Panc1 (cell line): Measurements from ENCODE around the gene MROH2A. TPM values are rescaled to one million over a fixed set of nuclear protein-coding genes. Genes with fewer than 3 reads are reported as not detected.

Experiments
- ATAC-seq: fragments of 200-7000 bp; cut with Tn5 transposase; 2 replicates; pipeline ENCODE4 v1.9.1; 2020; ENCODE audit warnings: mild to moderate bottlenecking, moderate library complexity
- BruUV-seq: library from RNA; stranded (reverse); fragments of 400-500 nt; replicated peaks from 2 replicates; lab custom pipeline; 2021; lab: Mats Ljungman, UMichigan
- CTCF ChIA-PET: fragments of 300-600 bp; sonication (Branson Sonifier 250); formaldehyde crosslinking; loops from one replicate; lab custom pipeline; 2022; ENCODE audit warnings: antibody characterized with exemption; lab: Charles Lee
- POLR2A ChIA-PET: fragments of 300-600 bp; sonication (Branson Sonifier 250); formaldehyde crosslinking; loops from one replicate; lab custom pipeline; 2022; ENCODE audit warnings: antibody characterized with exemption; lab: Charles Lee
- DNase-seq: peaks from one replicate; pipeline ENCODE4 v3.0.0-alpha.2; 2010; ENCODE audit warnings: low read depth, low spot score
- H3K27ac ChIP-seq: 2 replicates; pipeline ENCODE4 v1.5.1; 2011; ENCODE audit warnings: mild to moderate bottlenecking, low read length, inconsistent platforms
- H3K27me3 ChIP-seq: fragments of 200-500 bp; sonication (Bioruptor generic); 2 replicates; pipeline ENCODE4 v1.6.0; 2014; ENCODE audit warnings: low read length, inconsistent platforms; ENCODE audit not compliant: control insufficient read depth, insufficient read depth
- H3K36me3 ChIP-seq: fragments of 200-500 bp; sonication (Bioruptor generic); 2 replicates; pipeline ENCODE4 v1.5.1; 2014; ENCODE audit warnings: inconsistent platforms, mild to moderate bottlenecking, low read length, moderate library complexity; ENCODE audit not compliant: control insufficient read depth, insufficient read depth
- H3K4me1 ChIP-seq: 2 replicates; pipeline ENCODE4 v1.5.1; 2011; ENCODE audit warnings: inconsistent platforms, mild to moderate bottlenecking, low read length, moderate library complexity; ENCODE audit not compliant: control insufficient read depth, insufficient read depth
- H3K4me3 ChIP-seq, 2 experiments: 2 replicates each; pipeline ENCODE4 v1.5.1; 2011 to 2012; ENCODE audit warnings: low read depth in 2 of 2, low read length in 2 of 2, mild to moderate bottlenecking in 2 of 2, inconsistent platforms in 1 of 2, moderate library complexity in 1 of 2
- H3K9me3 ChIP-seq: fragments of 200-500 bp; sonication (Bioruptor generic); 2 replicates; pipeline ENCODE4 v1.5.1; 2014; ENCODE audit warnings: low read depth, mild to moderate bottlenecking, inconsistent platforms, low read length, moderate library complexity; ENCODE audit not compliant: control insufficient read depth, insufficient read depth
- POLR2AphosphoS5 ChIP-seq: IDR thresholded peaks from 2 replicates; pipeline ENCODE4 v1.6.1; 2012; ENCODE audit warnings: mild to moderate bottlenecking, low read depth, low read length, moderate library complexity
- SIN3A ChIP-seq: IDR thresholded peaks from 2 replicates; pipeline ENCODE4 v1.6.1; 2012; ENCODE audit warnings: low read depth, mild to moderate bottlenecking, low read length, moderate library complexity, borderline replicate concordance; ENCODE audit not compliant: insufficient read depth
- TCF7L2 ChIP-seq: IDR thresholded peaks from 2 replicates; pipeline ENCODE4 v1.6.1; 2011; ENCODE audit warnings: mild to moderate bottlenecking, low read depth, low read length, inconsistent platforms
- in situ Hi-C: cut with HindIII; loops from 2 replicates; pipeline ENCODE4 v1.10.0; 2016; ENCODE audit warnings: low sequenced_read_pairs, low pct_unique_long_range_greater_than_20kb
- intact Hi-C: fragments of 100-400 bp; cut with micrococcal nuclease; formaldehyde crosslinking; loops from one replicate; pipeline ENCODE4 v1.10.0; 2022; ENCODE audit not compliant: unreplicated experiment
- total RNA-seq: library from RNA; stranded (reverse); gene quantifications from one replicate; pipeline ENCODE4 v1.2.1, GENCODE V29; 2021; ENCODE audit not compliant: unreplicated experiment
- TF ChIP-seq, protein P1 (sequence below), 2 experiments: IDR thresholded peaks; 2 replicates each; pipeline ENCODE4 v1.6.1; 2011 to 2012; ENCODE audit warnings: low read depth in 2 of 2, control low read depth in 1 of 2, low read length in 1 of 2, mild to moderate bottlenecking in 1 of 2, moderate library complexity in 1 of 2; ENCODE audit not compliant: insufficient read depth in 1 of 2
- TF ChIP-seq, protein P2 (sequence below): fragments of 450-650 bp; IDR thresholded peaks from 2 replicates; pipeline ENCODE4 v1.5.1; 2017; ENCODE audit warnings: mild to moderate bottlenecking

Gene MROH2A
- total RNA-seq, 1 experiment from 2014 or later: not detected

DNA sequence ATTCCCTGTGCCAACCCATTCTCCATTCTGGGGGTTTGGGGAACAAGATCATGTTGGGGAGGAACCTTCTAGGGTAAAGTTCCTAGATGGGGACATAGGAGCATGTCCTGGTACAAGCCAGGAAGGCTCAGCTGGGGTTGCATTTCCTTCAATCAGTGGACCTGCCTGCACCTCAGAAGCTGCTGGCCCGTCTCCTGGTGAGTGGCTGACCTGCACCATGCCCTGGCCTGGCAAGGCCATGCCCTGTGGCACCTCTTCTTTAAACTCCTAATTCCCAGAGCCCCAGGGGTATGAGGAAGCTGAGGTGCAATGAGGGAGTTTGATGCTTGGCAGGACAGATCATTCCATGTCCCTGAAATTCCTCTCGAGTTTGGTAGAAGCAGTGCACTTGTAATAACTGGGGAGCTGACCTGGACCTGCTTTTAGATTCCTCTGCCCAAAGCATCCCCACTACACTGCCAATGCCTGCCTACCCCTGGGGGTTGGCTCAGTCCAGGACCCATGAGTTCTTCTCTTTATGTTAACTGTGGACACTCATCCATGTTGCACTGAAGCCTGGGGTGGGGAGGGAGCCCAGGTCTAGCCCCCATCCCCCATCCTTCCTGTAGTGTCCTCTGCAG lies 25.3 kb downstream of the MROH2A start:
- POLR2A ChIA-PET: no interaction called here
- BruUV-seq: no TSS peak
- CTCF ChIA-PET: no interaction called here

DNA sequence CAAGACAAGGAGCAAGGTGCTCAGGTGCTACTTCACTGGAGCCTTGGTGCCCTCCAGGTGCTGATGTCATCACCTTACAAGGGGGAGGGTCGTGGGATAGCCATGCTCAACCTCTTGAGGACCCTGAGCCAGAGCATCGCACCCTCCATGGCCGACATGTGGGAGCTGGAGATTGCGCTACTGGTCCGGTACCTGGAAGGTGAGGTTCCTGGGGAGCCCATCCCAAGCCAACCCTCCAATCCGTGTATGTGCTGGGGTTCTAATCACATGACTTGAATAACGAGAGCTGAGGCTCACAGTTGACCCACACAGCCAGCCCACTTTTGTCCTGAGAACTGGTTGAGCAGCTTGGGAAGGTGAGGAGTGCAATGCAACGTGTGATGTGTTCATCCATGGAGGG lies 25.9 kb downstream of the MROH2A start:
- intact Hi-C loops (no loop called here), in situ Hi-C loops (no loop called here)
- Histone ChIP-seq H3K27ac (no peak overlapping the region), H3K9me3 (no peaks in the 10 kb centered on the region), H3K27me3 (no peaks in the 10 kb centered on the region; the same call in 1 of the 2 replicates), H3K4me3 (no peak overlapping the region), H3K4me1 (no peaks in the 10 kb centered on the region), H3K36me3 (no peaks in the 10 kb centered on the region)
- ChIA-PET POLR2A (no interaction called here), CTCF (no interaction called here)
- TF ChIP-seq POLR2AphosphoS5: no peak
- TF ChIP-seq SIN3A: no peak
- TF ChIP-seq, protein P1, sequence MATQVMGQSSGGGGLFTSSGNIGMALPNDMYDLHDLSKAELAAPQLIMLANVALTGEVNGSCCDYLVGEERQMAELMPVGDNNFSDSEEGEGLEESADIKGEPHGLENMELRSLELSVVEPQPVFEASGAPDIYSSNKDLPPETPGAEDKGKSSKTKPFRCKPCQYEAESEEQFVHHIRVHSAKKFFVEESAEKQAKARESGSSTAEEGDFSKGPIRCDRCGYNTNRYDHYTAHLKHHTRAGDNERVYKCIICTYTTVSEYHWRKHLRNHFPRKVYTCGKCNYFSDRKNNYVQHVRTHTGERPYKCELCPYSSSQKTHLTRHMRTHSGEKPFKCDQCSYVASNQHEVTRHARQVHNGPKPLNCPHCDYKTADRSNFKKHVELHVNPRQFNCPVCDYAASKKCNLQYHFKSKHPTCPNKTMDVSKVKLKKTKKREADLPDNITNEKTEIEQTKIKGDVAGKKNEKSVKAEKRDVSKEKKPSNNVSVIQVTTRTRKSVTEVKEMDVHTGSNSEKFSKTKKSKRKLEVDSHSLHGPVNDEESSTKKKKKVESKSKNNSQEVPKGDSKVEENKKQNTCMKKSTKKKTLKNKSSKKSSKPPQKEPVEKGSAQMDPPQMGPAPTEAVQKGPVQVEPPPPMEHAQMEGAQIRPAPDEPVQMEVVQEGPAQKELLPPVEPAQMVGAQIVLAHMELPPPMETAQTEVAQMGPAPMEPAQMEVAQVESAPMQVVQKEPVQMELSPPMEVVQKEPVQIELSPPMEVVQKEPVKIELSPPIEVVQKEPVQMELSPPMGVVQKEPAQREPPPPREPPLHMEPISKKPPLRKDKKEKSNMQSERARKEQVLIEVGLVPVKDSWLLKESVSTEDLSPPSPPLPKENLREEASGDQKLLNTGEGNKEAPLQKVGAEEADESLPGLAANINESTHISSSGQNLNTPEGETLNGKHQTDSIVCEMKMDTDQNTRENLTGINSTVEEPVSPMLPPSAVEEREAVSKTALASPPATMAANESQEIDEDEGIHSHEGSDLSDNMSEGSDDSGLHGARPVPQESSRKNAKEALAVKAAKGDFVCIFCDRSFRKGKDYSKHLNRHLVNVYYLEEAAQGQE (IDR thresholded peaks at IDR 0.05; ENCODE audit: insufficient read depth in 1 of 2, low read depth in 2 of 2, low read length in 1 of 2): no peak
- TF ChIP-seq, protein P2, sequence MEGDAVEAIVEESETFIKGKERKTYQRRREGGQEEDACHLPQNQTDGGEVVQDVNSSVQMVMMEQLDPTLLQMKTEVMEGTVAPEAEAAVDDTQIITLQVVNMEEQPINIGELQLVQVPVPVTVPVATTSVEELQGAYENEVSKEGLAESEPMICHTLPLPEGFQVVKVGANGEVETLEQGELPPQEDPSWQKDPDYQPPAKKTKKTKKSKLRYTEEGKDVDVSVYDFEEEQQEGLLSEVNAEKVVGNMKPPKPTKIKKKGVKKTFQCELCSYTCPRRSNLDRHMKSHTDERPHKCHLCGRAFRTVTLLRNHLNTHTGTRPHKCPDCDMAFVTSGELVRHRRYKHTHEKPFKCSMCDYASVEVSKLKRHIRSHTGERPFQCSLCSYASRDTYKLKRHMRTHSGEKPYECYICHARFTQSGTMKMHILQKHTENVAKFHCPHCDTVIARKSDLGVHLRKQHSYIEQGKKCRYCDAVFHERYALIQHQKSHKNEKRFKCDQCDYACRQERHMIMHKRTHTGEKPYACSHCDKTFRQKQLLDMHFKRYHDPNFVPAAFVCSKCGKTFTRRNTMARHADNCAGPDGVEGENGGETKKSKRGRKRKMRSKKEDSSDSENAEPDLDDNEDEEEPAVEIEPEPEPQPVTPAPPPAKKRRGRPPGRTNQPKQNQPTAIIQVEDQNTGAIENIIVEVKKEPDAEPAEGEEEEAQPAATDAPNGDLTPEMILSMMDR: no peak
- TF ChIP-seq TCF7L2: no peak
- BruUV-seq: no TSS peak
- ATAC-seq (no peak), DNase-seq (no peak)

More for the DNA sequence above, 25.3 kb downstream of the MROH2A start:
- Histone ChIP-seq H3K36me3 (no peaks in the 10 kb centered on the region), H3K4me3 (no peak overlapping the region), H3K27ac (no peak overlapping the region), H3K27me3 (no peaks in the 10 kb centered on the region; the same call in 1 of the 2 replicates), H3K9me3 (no peaks in the 10 kb centered on the region), H3K4me1 (no peaks in the 10 kb centered on the region)
- DNase-seq: no peak
- intact Hi-C loops (no loop called here), in situ Hi-C loops (no loop called here)
- no peak for ATAC-seq
- TF ChIP-seq TCF7L2: no peak
- TF ChIP-seq, protein P1 (IDR thresholded peaks at IDR 0.05; ENCODE audit: insufficient read depth in 1 of 2, low read depth in 2 of 2, low read length in 1 of 2): no peak
- no peak for TF ChIP-seq POLR2AphosphoS5
- TF ChIP-seq, protein P2: no peak
- TF ChIP-seq SIN3A: no peak
